Endothelial cell of hepatic sinusoid (primary cell): ENCODE results near the gene VSX2.

Experiments used
- in situ Hi-C: cut with HindIII; loops from 2 replicates; pipeline ENCODE4 v1.10.0; 2017; ENCODE audit warnings: low sequenced_read_pairs

The VSX2 gene

GRCh38 chr14:74297986-74298385 lies 58.7 kb downstream of the VSX2 start:
- in situ Hi-C loops: loop anchor here (5.0 kb wide), 1 partner anchor 54 kb away; no protein-coding TSS in a partner anchor

GRCh38 chr14:74299061-74299545 lies 59.9 kb downstream of the VSX2 start:
- in situ Hi-C loops: loop anchor here (5.0 kb wide), 1 partner anchor 53 kb away; no protein-coding TSS in a partner anchor

GRCh38 chr14:74301594-74302151 lies 62.4 kb downstream of the VSX2 start:
- in situ Hi-C loops: no loop called here

- in situ Hi-C loops: no loop called here
Observed at GRCh38 chr14:74302152-74302628, 62.9 kb downstream of the VSX2 start.

GRCh38 chr14:74302634-74303569 lies 63.7 kb downstream of the VSX2 start, which contains the start of gene ABCD4:
Gene ABCD4 (minus strand): TSS chr14:74302934. CDS start chr14:74302912, 22 bp downstream.
- in situ Hi-C loops: no loop called here

- in situ Hi-C loops: no loop called here
Observed at GRCh38 chr14:74308695-74309094, 69.4 kb downstream of the VSX2 start.

GRCh38 chr14:74309125-74310022 lies 70.1 kb downstream of the VSX2 start:
- in situ Hi-C loops: no loop called here

- in situ Hi-C loops: no loop called here
Observed at GRCh38 chr14:74312161-74312560, 72.9 kb downstream of the VSX2 start.
